Adrenal gland (tissue), 5 donors: ENCODE results near the gene NAALAD2.

Source experiments
- CTCF ChIP-seq, 6 experiments: fragments of 450-650 bp in 4 of 6; fragments of 200-600 bp in 2 of 6; sonication (generic) in 1 of 6; IDR thresholded peaks; 1 replicate in 5 of 6; 2 replicates in 1 of 6; pipeline versions ENCODE4 v1.5.1 to v1.8.0; 2016 to 2021; ENCODE audit warnings: antibody characterized with exemption in 6 of 6, mild to moderate bottlenecking in 2 of 6, moderate library complexity in 1 of 6
- POLR2A ChIP-seq, 2 donors: fragments of 450-650 bp; IDR thresholded peaks; one replicate each; pipeline ENCODE4 v1.6.1; 2017; ENCODE audit warnings: antibody characterized with exemption in 2 of 2, mild to moderate bottlenecking in 2 of 2, moderate library complexity in 1 of 2
- donor health status: DM: no; HTN: no; CAD: no.

DNA sequence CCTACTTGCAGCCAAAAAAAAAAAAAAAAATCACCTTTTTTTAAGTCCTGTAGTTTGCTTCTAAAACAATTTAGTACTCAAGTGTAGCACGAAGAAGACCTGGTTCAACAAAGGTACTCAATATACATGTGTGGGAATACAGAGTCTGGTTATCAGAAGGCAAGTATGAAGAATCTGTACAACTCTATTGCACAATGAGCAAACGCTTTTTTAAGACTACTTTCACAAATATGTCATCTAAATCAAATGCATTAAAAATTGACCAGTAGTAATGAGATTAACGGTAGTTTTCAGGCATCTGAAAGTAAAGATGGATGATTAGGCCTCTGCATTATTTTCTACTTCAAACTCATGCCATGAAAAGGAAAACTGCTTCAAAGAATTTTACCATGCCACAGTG, 78.9 kb downstream of the NAALAD2 start:
- TF ChIP-seq CTCF (IDR thresholded peaks at IDR 0.05) = no peak
- TF ChIP-seq POLR2A (IDR thresholded peaks at IDR 0.05) = no peak
